Osteoblast (primary cell): ENCODE measurements around the gene RNF17. TPM values are rescaled to one million over a fixed set of nuclear protein-coding genes. Genes with fewer than 3 reads are reported as not detected.

Experiments
- DNase-seq: peaks from one replicate; pipeline ENCODE4 v3.0.0; 2011; ENCODE audit warnings: low spot score, mixed read lengths; ENCODE audit not compliant: insufficient read length; ENCODE audit errors: missing footprints
- H2AFZ ChIP-seq: 2 replicates; pipeline ENCODE4 v1.6.0; 2011; ENCODE audit warnings: mild to moderate bottlenecking, low read length
- H3K27ac ChIP-seq: 2 replicates; pipeline ENCODE4 v1.5.1; 2011; ENCODE audit warnings: mild to moderate bottlenecking, low read depth, low read length, moderate library complexity
- H3K27me3 ChIP-seq: 2 replicates; pipeline ENCODE4 v1.6.0; 2012; ENCODE audit warnings: mild to moderate bottlenecking, control low read depth, inconsistent platforms, low read length, moderate library complexity; ENCODE audit not compliant: insufficient read depth
- H3K36me3 ChIP-seq: 2 replicates; pipeline ENCODE4 v1.5.1; 2011; ENCODE audit warnings: mild to moderate bottlenecking, low read length, control low read depth, moderate library complexity; ENCODE audit not compliant: insufficient read depth
- H3K4me1 ChIP-seq: 2 replicates; pipeline ENCODE4 v1.5.1; 2011; ENCODE audit warnings: mild to moderate bottlenecking, low read length, control low read depth, moderate library complexity; ENCODE audit not compliant: insufficient read depth
- H3K4me2 ChIP-seq: 2 replicates; pipeline ENCODE4 v1.6.0; 2011; ENCODE audit warnings: mild to moderate bottlenecking, low read length; ENCODE audit not compliant: insufficient read depth
- H3K4me3 ChIP-seq: fragments of 200-600 bp; sonication (generic); 3 replicates; pipeline ENCODE4 v1.5.1; 2012; ENCODE audit warnings: mild to moderate bottlenecking, low read length, inconsistent platforms; ENCODE audit not compliant: insufficient read depth
- H3K79me2 ChIP-seq: 2 replicates; pipeline ENCODE4 v1.6.0; 2012; ENCODE audit warnings: mild to moderate bottlenecking, low read length, control low read depth, inconsistent platforms; ENCODE audit not compliant: insufficient read depth
- H3K9me3 ChIP-seq: 2 replicates; pipeline ENCODE4 v1.5.1; 2011; ENCODE audit warnings: low read depth, low read length, control low read depth
- H4K20me1 ChIP-seq: 2 replicates; pipeline ENCODE4 v1.6.0; 2012; ENCODE audit warnings: mild to moderate bottlenecking, low read length, control low read depth; ENCODE audit not compliant: insufficient read depth
- CTCF ChIP-seq: IDR thresholded peaks from 2 replicates; pipeline ENCODE4 v1.5.1; 2011; ENCODE audit warnings: mild to moderate bottlenecking, low read depth, low read length, moderate library complexity; ENCODE audit errors: extremely low read depth
- total RNA-seq: library from RNA; depleted of rRNA; stranded (reverse); fragments of >200 nt; gene quantifications from 2 replicates; pipeline ENCODE4 v1.2.3, GENCODE V29; 2012

The RNF17 gene
- total RNA-seq, 1 donor, result not detected

GRCh38 chr13:24851546-24851945 lies 87.6 kb downstream of the RNF17 start:
- H3K79me2 ChIP-seq, result no peaks in the 10 kb centered on the region
- no peak for DNase-seq

GRCh38 chr13:24854311-24854710 lies 90.3 kb downstream of the RNF17 start:
- Histone ChIP-seq H3K27ac (no peak overlapping the region), H3K4me2 (no peak overlapping the region), H3K4me1 (peaks cover 7% of the 10 kb centered on the region), H4K20me1 (no peaks in the 10 kb centered on the region), H3K4me3 (no peak overlapping the region), H3K79me2 (no peaks in the 10 kb centered on the region), H3K9me3 (no peaks in the 10 kb centered on the region), H2AFZ (no peak overlapping the region), H3K36me3 (no peaks in the 10 kb centered on the region), H3K27me3 (peaks cover 8% of the 10 kb centered on the region)
- TF ChIP-seq CTCF, result no peak
- DNase-seq, result no peak

More at GRCh38 chr13:24851546-24851945, 87.6 kb downstream of the RNF17 start:
- H3K9me3 ChIP-seq, result no peaks in the 10 kb centered on the region
- no peak overlapping the region for H3K4me3 ChIP-seq
- no peaks in the 10 kb centered on the region for H3K36me3 ChIP-seq
- H2AFZ ChIP-seq, result no peak overlapping the region
- no peaks in the 10 kb centered on the region for H4K20me1 ChIP-seq
- H3K27ac ChIP-seq, result no peak overlapping the region
- no peak overlapping the region for H3K4me2 ChIP-seq
- H3K27me3 ChIP-seq, result peaks cover 4% of the 10 kb centered on the region
- TF ChIP-seq CTCF, result no peak
- H3K4me1 ChIP-seq, result peaks cover 7% of the 10 kb centered on the region

- TF ChIP-seq CTCF, result no peak
- Histone ChIP-seq H2AFZ (no peak overlapping the region), H3K9me3 (no peaks in the 10 kb centered on the region), H3K4me2 (no peak overlapping the region), H3K4me1 (no peaks in the 10 kb centered on the region), H3K79me2 (no peaks in the 10 kb centered on the region), H3K27me3 (peaks cover 12% of the 10 kb centered on the region), H4K20me1 (no peaks in the 10 kb centered on the region), H3K36me3 (no peaks in the 10 kb centered on the region), H3K4me3 (no peak overlapping the region), H3K27ac (no peak overlapping the region)
- DNase-seq, result no peak
Observed at GRCh38 chr13:24858953-24859352, 95.0 kb downstream of the RNF17 start.

GRCh38 chr13:24860770-24861169 lies 96.8 kb downstream of the RNF17 start:
- Histone ChIP-seq H3K4me1 (no peaks in the 10 kb centered on the region), H4K20me1 (no peaks in the 10 kb centered on the region), H3K79me2 (no peaks in the 10 kb centered on the region), H3K4me2 (no peak overlapping the region), H3K27me3 (peaks cover 8% of the 10 kb centered on the region), H3K9me3 (no peaks in the 10 kb centered on the region), H2AFZ (no peak overlapping the region), H3K36me3 (no peaks in the 10 kb centered on the region), H3K27ac (no peak overlapping the region), H3K4me3 (no peak overlapping the region)
- no peak for TF ChIP-seq CTCF
- DNase-seq, result no peak
